Activated B cell treated with CpG ODN at 0.5 μM for 24 hours (primary cell): ENCODE data around the gene SH3RF2. TPM values are rescaled to one million over a fixed set of nuclear protein-coding genes. Genes with fewer than 3 reads are reported as not detected.
"Not testable (repeated sequence)": the region's sequence is repeated elsewhere in the genome, so short reads cannot be mapped to it uniquely, and the experiment has no call there.

Experiments
- ATAC-seq: fragments of 200-7000 bp; cut with Tn5 transposase; one replicate; pipeline ENCODE4 v1.10.0; 2021; ENCODE audit warnings: low read depth, mild to moderate bottlenecking, moderate library complexity
- CTCF ChIA-PET: fragments of 350-600 bp; sonication (Branson Sonifier 250); formaldehyde crosslinking; loops from one replicate; lab custom pipeline; 2021; ENCODE audit warnings: antibody characterized with exemption; lab: Charles Lee
- POLR2A ChIA-PET: fragments of 350-600 bp; sonication (Branson Sonifier 250); formaldehyde crosslinking; loops from one replicate; lab custom pipeline; 2021; ENCODE audit warnings: antibody characterized with exemption; lab: Charles Lee
- DNase-seq: peaks from one replicate; pipeline ENCODE4 v3.0.0; 2022
- H3K27ac Mint-ChIP-seq: one replicate; pipeline ENCODE4 v1.8.0; 2020; ENCODE audit warnings: mixed read lengths
- H3K27me3 Mint-ChIP-seq: one replicate; pipeline ENCODE4 v1.8.0; 2021; ENCODE audit warnings: mixed read lengths
- H3K36me3 Mint-ChIP-seq: one replicate; pipeline ENCODE4 v1.8.0; 2021; ENCODE audit warnings: low read depth, mixed read lengths
- H3K4me1 Mint-ChIP-seq: one replicate; pipeline ENCODE4 v1.8.0; 2021; ENCODE audit warnings: mixed read lengths
- H3K4me3 Mint-ChIP-seq: one replicate; pipeline ENCODE4 v1.8.0; 2020; ENCODE audit warnings: mild to moderate bottlenecking, mixed read lengths
- H3K9me3 Mint-ChIP-seq: one replicate; pipeline ENCODE4 v1.8.0; 2020; ENCODE audit warnings: mixed read lengths
- intact Hi-C: fragments of 100-400 bp; cut with micrococcal nuclease; formaldehyde crosslinking; loops from one replicate; pipeline ENCODE4 v1.15.1; 2024
- total RNA-seq: library from RNA; stranded (reverse); gene quantifications from 2 replicates; pipeline ENCODE4 v1.2.3, GENCODE V29; 2022
- TF ChIP-seq, protein P1 (sequence below): fragments of 200-600 bp; IDR thresholded peaks from one replicate; pipeline ENCODE4 v1.8.0; 2022; ENCODE audit warnings: antibody characterized with exemption, mild to moderate bottlenecking

Gene SH3RF2, protein sequence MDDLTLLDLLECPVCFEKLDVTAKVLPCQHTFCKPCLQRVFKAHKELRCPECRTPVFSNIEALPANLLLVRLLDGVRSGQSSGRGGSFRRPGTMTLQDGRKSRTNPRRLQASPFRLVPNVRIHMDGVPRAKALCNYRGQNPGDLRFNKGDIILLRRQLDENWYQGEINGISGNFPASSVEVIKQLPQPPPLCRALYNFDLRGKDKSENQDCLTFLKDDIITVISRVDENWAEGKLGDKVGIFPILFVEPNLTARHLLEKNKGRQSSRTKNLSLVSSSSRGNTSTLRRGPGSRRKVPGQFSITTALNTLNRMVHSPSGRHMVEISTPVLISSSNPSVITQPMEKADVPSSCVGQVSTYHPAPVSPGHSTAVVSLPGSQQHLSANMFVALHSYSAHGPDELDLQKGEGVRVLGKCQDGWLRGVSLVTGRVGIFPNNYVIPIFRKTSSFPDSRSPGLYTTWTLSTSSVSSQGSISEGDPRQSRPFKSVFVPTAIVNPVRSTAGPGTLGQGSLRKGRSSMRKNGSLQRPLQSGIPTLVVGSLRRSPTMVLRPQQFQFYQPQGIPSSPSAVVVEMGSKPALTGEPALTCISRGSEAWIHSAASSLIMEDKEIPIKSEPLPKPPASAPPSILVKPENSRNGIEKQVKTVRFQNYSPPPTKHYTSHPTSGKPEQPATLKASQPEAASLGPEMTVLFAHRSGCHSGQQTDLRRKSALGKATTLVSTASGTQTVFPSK
- not detected in 2 replicates for total RNA-seq

- Mint-ChIP-seq H3K9me3 (no peaks in the 10 kb centered on the region), H3K4me3 (no peak within 1 kb of the TSS), H3K4me1 (no peaks in the 10 kb centered on the region), H3K36me3 (no peaks in the 10 kb centered on the region), H3K27ac (no peak within 1 kb of the TSS), H3K27me3 (peaks cover 45% of the 10 kb centered on the region)
- CTCF ChIA-PET, result no interaction called here
- intact Hi-C loops, result no loop called here
- no peak for DNase-seq
- TF ChIP-seq, protein P1, sequence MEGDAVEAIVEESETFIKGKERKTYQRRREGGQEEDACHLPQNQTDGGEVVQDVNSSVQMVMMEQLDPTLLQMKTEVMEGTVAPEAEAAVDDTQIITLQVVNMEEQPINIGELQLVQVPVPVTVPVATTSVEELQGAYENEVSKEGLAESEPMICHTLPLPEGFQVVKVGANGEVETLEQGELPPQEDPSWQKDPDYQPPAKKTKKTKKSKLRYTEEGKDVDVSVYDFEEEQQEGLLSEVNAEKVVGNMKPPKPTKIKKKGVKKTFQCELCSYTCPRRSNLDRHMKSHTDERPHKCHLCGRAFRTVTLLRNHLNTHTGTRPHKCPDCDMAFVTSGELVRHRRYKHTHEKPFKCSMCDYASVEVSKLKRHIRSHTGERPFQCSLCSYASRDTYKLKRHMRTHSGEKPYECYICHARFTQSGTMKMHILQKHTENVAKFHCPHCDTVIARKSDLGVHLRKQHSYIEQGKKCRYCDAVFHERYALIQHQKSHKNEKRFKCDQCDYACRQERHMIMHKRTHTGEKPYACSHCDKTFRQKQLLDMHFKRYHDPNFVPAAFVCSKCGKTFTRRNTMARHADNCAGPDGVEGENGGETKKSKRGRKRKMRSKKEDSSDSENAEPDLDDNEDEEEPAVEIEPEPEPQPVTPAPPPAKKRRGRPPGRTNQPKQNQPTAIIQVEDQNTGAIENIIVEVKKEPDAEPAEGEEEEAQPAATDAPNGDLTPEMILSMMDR, result no peak
- POLR2A ChIA-PET, result no interaction called here
- no peak for ATAC-seq
These were observed at the start of gene SH3RF2 for GRCh38 chr5:145936401-145937131. Gene SH3RF2, plus strand, starts transcription at chr5:145936578. Its CDS starts 1,351 bp downstream, at chr5:145937929.

- CTCF ChIA-PET, result no interaction called here
- intact Hi-C loops, result loop anchor here (10.0 kb wide), 1 partner anchor 1682 kb away; no protein-coding TSS in a partner anchor
- TF ChIP-seq, protein P1, result no peak
- ATAC-seq (no peak), DNase-seq (no peak)
- no peak overlapping the region for H3K27ac Mint-ChIP-seq
- no peaks in the 10 kb centered on the region for H3K36me3 Mint-ChIP-seq
- H3K9me3 Mint-ChIP-seq, result peaks cover 5% of the 10 kb centered on the region
- H3K4me1 Mint-ChIP-seq, result no peaks in the 10 kb centered on the region
- no peaks in the 10 kb centered on the region for H3K27me3 Mint-ChIP-seq
- POLR2A ChIA-PET, result no interaction called here
- H3K4me3 Mint-ChIP-seq, result no peak overlapping the region
These were observed 49.2 kb upstream of the SH3RF2 start for GRCh38 chr5:145887217-145887616.

DNA sequence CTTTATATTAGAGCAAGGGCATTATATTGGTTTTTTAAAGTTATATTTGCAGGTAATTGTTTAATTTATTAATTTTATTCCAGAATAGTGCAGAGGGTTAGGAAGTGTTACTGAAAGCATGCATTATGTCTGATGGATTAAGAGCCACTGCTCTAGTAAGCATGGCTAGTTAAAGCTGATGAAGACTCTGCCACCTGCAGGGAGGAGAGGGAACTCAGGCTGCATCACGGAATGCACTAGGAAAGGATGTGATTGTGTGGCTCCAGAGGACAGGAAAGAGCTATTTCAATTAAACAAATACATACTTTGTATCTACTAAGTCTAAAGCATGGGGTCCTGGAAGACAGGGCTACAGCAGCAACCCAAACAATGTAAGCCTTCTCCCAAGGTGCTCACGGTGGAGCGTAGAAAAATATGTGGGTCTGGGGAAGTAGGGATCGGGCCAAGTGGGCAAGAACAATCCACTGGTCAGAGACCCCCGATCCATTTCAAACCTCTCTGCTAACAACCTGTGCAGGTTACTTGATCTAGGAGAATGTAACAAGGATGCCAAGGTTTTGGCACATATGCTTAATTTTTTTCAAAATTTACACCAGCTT is 48.3 kb upstream of the SH3RF2 start:
- Mint-ChIP-seq H3K9me3 (peaks cover 4% of the 10 kb centered on the region), H3K27me3 (no peaks in the 10 kb centered on the region), H3K4me3 (no peak overlapping the region), H3K36me3 (no peaks in the 10 kb centered on the region), H3K27ac (no peak overlapping the region), H3K4me1 (no peaks in the 10 kb centered on the region)
- CTCF ChIA-PET, result interaction anchor here (0.9 kb wide), 1 partner anchor 1684 kb away, joined by 3 read pairs; no protein-coding TSS in a partner anchor
- ATAC-seq (no peak), DNase-seq (no peak)
- TF ChIP-seq, protein P1, result no peak
- intact Hi-C loops, result loop anchor here (10.0 kb wide), 1 partner anchor 1683 kb away; no protein-coding TSS in a partner anchor
- POLR2A ChIA-PET, result no interaction called here

GRCh38 chr5:145889611-145890010 is 46.8 kb upstream of the SH3RF2 start:
- TF ChIP-seq, protein P1, result no peak
- intact Hi-C loops, result loop anchor here (10.0 kb wide), 1 partner anchor 1685 kb away; no protein-coding TSS in a partner anchor
- POLR2A ChIA-PET, result no interaction called here
- ATAC-seq (no peak), DNase-seq (no peak)
- CTCF ChIA-PET, result no interaction called here
- H3K36me3 Mint-ChIP-seq, result no peaks in the 10 kb centered on the region
- no peaks in the 10 kb centered on the region for H3K4me1 Mint-ChIP-seq
- H3K4me3 Mint-ChIP-seq, result no peak overlapping the region
- H3K9me3 Mint-ChIP-seq, result peaks cover 4% of the 10 kb centered on the region
- no peak overlapping the region for H3K27ac Mint-ChIP-seq
- no peaks in the 10 kb centered on the region for H3K27me3 Mint-ChIP-seq

GRCh38 chr5:145891378-145891777 is 45.0 kb upstream of the SH3RF2 start:
- H3K4me3 Mint-ChIP-seq, H3K36me3 Mint-ChIP-seq, H3K27ac Mint-ChIP-seq, CTCF ChIA-PET, H3K4me1 Mint-ChIP-seq, H3K9me3 Mint-ChIP-seq, ATAC-seq, POLR2A ChIA-PET, DNase-seq, intact Hi-C loops, H3K27me3 Mint-ChIP-seq: not testable (repeated sequence)
